PC-9 (cell line): ENCODE data around the gene CACNA1G. TPM values are rescaled to one million over a fixed set of nuclear protein-coding genes. Genes with fewer than 3 reads are reported as not detected.

Experiments
- BruUV-seq: library from RNA; stranded (reverse); fragments of 400-500 nt; replicated peaks from 2 replicates; lab custom pipeline; 2021; lab: Mats Ljungman, UMichigan
- CTCF ChIA-PET: fragments of 300-600 bp; sonication (Branson Sonifier 250); formaldehyde crosslinking; loops from one replicate; lab custom pipeline; 2022; ENCODE audit warnings: antibody characterized with exemption; lab: Charles Lee
- POLR2A ChIA-PET: fragments of 300-600 bp; sonication (Branson Sonifier 250); formaldehyde crosslinking; loops from one replicate; lab custom pipeline; 2022; ENCODE audit warnings: antibody characterized with exemption; ENCODE audit not compliant: unreplicated experiment; lab: Charles Lee
- DNase-seq, 2 experiments: peaks; one replicate each; pipeline versions ENCODE4 v3.0.0 to v3.0.0-alpha.2; 2015 to 2022; ENCODE audit warnings: mixed read lengths in 1 of 2
- H2AFZ ChIP-seq: fragments of 200-600 bp; sonication (generic); 2 replicates; pipeline ENCODE4 v1.8.1; 2017; ENCODE audit warnings: antibody characterized with exemption
- H3F3A ChIP-seq: fragments of 200-600 bp; sonication (generic); 2 replicates; pipeline ENCODE4 v1.8.1; 2017; ENCODE audit warnings: antibody characterized with exemption, mild to moderate bottlenecking, low read depth; ENCODE audit not compliant: insufficient read depth
- H3K27ac ChIP-seq: fragments of 200-600 bp; sonication (generic); 2 replicates; pipeline ENCODE4 v1.6.1; 2016; ENCODE audit warnings: mixed run types
- H3K27me3 ChIP-seq: fragments of 200-600 bp; sonication (generic); 2 replicates; pipeline ENCODE4 v1.6.1; 2016; ENCODE audit warnings: low read depth, mixed run types; ENCODE audit not compliant: insufficient read depth
- H3K36me3 ChIP-seq: fragments of 200-600 bp; sonication (generic); 2 replicates; pipeline ENCODE4 v1.6.1; 2016; ENCODE audit warnings: low read depth, mixed run types
- H3K4me1 ChIP-seq: fragments of 200-600 bp; sonication (generic); replicated peaks from 2 replicates; pipeline ENCODE4 v1.6.1; 2016; ENCODE audit warnings: mixed run types; ENCODE audit not compliant: insufficient read depth
- H3K4me2 ChIP-seq: fragments of 200-600 bp; sonication (generic); 2 replicates; pipeline ENCODE4 v1.6.1; 2017; ENCODE audit warnings: mixed run types
- H3K4me3 ChIP-seq: fragments of 200-600 bp; sonication (generic); 2 replicates; pipeline ENCODE4 v1.6.1; 2016; ENCODE audit warnings: mixed run types
- H3K79me2 ChIP-seq: fragments of 200-600 bp; sonication (generic); 2 replicates; pipeline ENCODE4 v1.6.1; 2017; ENCODE audit warnings: low read depth, mixed run types
- H3K9me2 ChIP-seq: fragments of 200-600 bp; sonication (generic); 2 replicates; pipeline ENCODE4 v1.8.1; 2017; ENCODE audit warnings: mild to moderate bottlenecking; ENCODE audit not compliant: insufficient read depth
- H3K9me3 ChIP-seq: fragments of 200-600 bp; sonication (generic); 2 replicates; pipeline ENCODE4 v1.8.1; 2016; ENCODE audit warnings: low read depth; ENCODE audit not compliant: insufficient read depth
- H4K20me1 ChIP-seq: fragments of 200-600 bp; sonication (generic); 2 replicates; pipeline ENCODE4 v1.8.1; 2017; ENCODE audit not compliant: insufficient read depth
- CTCF ChIP-seq: fragments of 200-600 bp; sonication (generic); conservative IDR thresholded peaks from 2 replicates; pipeline ENCODE4 v1.6.1; 2017; ENCODE audit warnings: mixed run types, antibody characterized with exemption, mild to moderate bottlenecking, moderate library complexity
- EZH2 ChIP-seq: fragments of 200-600 bp; sonication (generic); IDR thresholded peaks from 2 replicates; pipeline ENCODE4 v1.8.0; 2017; ENCODE audit warnings: antibody characterized with exemption, low read depth
- intact Hi-C: fragments of 100-400 bp; cut with micrococcal nuclease; formaldehyde crosslinking; loops from one replicate; pipeline ENCODE4 v1.10.0; 2022; ENCODE audit not compliant: unreplicated experiment
- total RNA-seq: library from RNA; stranded (reverse); gene quantifications from 2 replicates; pipeline ENCODE4 v1.2.3, GENCODE V29; 2021

The CACNA1G gene
- total RNA-seq, 1 experiment from 2014 or later = 0.46 TPM

GRCh38 chr17:50556803-50557202 is 3.7 kb upstream of the CACNA1G start:
- TF ChIP-seq EZH2 = no peak
- Histone ChIP-seq H3K4me3 (no peak overlapping the region), H3K79me2 (no peaks in the 10 kb centered on the region), H3K4me1 (peaks cover 7% of the 10 kb centered on the region), H3K9me2 (no peaks in the 10 kb centered on the region), H3K27me3 (no peaks in the 10 kb centered on the region), H3K9me3 (no peaks in the 10 kb centered on the region), H2AFZ (no peak overlapping the region), H3K36me3 (no peaks in the 10 kb centered on the region), H4K20me1 (no peaks in the 10 kb centered on the region), H3K4me2 (no peak overlapping the region), H3F3A (peaks cover 21% of the 10 kb centered on the region; the same call in 1 of the 2 replicates), H3K27ac (no peak overlapping the region)
- ChIA-PET POLR2A (interaction anchor here (1.0 kb wide), 1 partner anchor 82 kb away, joined by 4 read pairs; no protein-coding TSS in a partner anchor), CTCF (no interaction called here)
- DNase-seq = no peak
- BruUV-seq = no TSS peak
- intact Hi-C loops = no loop called here

DNA sequence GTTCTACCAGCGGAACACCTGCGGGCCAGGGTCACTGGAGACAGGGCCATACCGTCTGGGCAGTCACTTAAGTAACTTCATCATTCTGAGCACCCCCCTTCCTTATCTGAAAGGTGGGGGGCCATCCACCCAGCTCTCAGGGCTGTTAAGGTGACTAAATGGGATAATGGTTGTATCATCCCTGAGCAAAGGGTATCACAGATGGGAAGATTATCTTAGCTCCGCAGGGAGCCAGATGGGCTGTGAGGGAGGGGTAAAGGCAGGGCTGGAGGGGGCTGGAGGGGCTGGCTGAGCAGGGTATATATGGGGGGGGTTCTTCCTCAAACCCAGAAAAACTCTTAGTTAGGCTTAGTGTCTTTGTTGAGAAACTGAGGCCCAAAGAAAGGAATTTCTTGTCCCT is 2.9 kb upstream of the CACNA1G start:
- Histone ChIP-seq H3K27me3 (peaks cover 6% of the 10 kb centered on the region), H3K27ac (no peak overlapping the region), H3K9me3 (no peaks in the 10 kb centered on the region), H4K20me1 (no peaks in the 10 kb centered on the region), H3K79me2 (no peaks in the 10 kb centered on the region), H3F3A (peaks cover 21% of the 10 kb centered on the region; the same call in 1 of the 2 replicates), H3K4me2 (no peak overlapping the region), H3K4me3 (no peak overlapping the region), H3K4me1 (peaks cover 7% of the 10 kb centered on the region), H2AFZ (no peak overlapping the region), H3K36me3 (no peaks in the 10 kb centered on the region), H3K9me2 (no peaks in the 10 kb centered on the region)
- ChIA-PET POLR2A (interaction anchor here (1.0 kb wide), 1 partner anchor 81 kb away, joined by 4 read pairs; no protein-coding TSS in a partner anchor), CTCF (no interaction called here)
- no TSS peak for BruUV-seq
- intact Hi-C loops = no loop called here
- no peak for DNase-seq
- TF ChIP-seq EZH2 (no peak), CTCF (no peak)

GRCh38 chr17:50558091-50558490 is 2.4 kb upstream of the CACNA1G start:
- no peak for DNase-seq
- Histone ChIP-seq H3F3A (peaks cover 21% of the 10 kb centered on the region; the same call in 1 of the 2 replicates), H3K9me3 (no peaks in the 10 kb centered on the region), H4K20me1 (no peaks in the 10 kb centered on the region), H3K27ac (no peak overlapping the region), H3K79me2 (no peaks in the 10 kb centered on the region), H3K36me3 (no peaks in the 10 kb centered on the region), H3K9me2 (no peaks in the 10 kb centered on the region), H3K4me2 (no peak overlapping the region), H3K27me3 (peaks cover 10% of the 10 kb centered on the region), H3K4me3 (no peak overlapping the region), H3K4me1 (peaks cover 7% of the 10 kb centered on the region), H2AFZ (no peak overlapping the region)
- ChIA-PET CTCF (no interaction called here), POLR2A (no interaction called here)
- no TSS peak for BruUV-seq
- intact Hi-C loops = no loop called here
- no peak for TF ChIP-seq EZH2
- TF ChIP-seq CTCF = no peak

GRCh38 chr17:50558581-50558940 is 2.0 kb upstream of the CACNA1G start:
- no TSS peak for BruUV-seq
- Histone ChIP-seq H3K4me1 (peaks cover 7% of the 10 kb centered on the region), H3K79me2 (no peaks in the 10 kb centered on the region), H3K36me3 (no peaks in the 10 kb centered on the region), H3K9me2 (no peaks in the 10 kb centered on the region), H3K27ac (no peak overlapping the region), H3K4me3 (no peak overlapping the region), H3K9me3 (no peaks in the 10 kb centered on the region), H3K4me2 (no peak overlapping the region), H4K20me1 (no peaks in the 10 kb centered on the region), H3K27me3 (peaks cover 15% of the 10 kb centered on the region), H3F3A (peaks cover 24% of the 10 kb centered on the region; the same call in 1 of the 2 replicates), H2AFZ (no peak overlapping the region)
- intact Hi-C loops = no loop called here
- CTCF ChIA-PET = no interaction called here
- no peak for DNase-seq
- TF ChIP-seq CTCF (no peak), EZH2 (no peak)
- POLR2A ChIA-PET = no interaction called here
